IPS-20b (cell line): ENCODE measurements around the gene ABAT.

Source experiments
- H3K27ac ChIP-seq: one replicate; pipeline ENCODE4 v1.5.1; 2013; ENCODE audit warnings: low read length
- H3K27me3 ChIP-seq: 2 replicates; pipeline ENCODE4 v1.6.1; 2013; ENCODE audit warnings: mild to moderate bottlenecking, low read length, inconsistent platforms; ENCODE audit not compliant: insufficient read depth
- H3K36me3 ChIP-seq: 2 replicates; pipeline ENCODE4 v1.6.1; 2013; ENCODE audit warnings: low read depth, mild to moderate bottlenecking, inconsistent platforms, low read length, moderate library complexity; ENCODE audit not compliant: insufficient read depth
- H3K4me1 ChIP-seq: 2 replicates; pipeline ENCODE4 v1.6.1; 2013; ENCODE audit warnings: mild to moderate bottlenecking, control low read depth, inconsistent platforms, low read length, moderate library complexity; ENCODE audit not compliant: insufficient read depth
- H3K4me3 ChIP-seq: 2 replicates; pipeline ENCODE4 v1.5.1; 2013; ENCODE audit warnings: mild to moderate bottlenecking, low read length, inconsistent platforms
- H3K9ac ChIP-seq: 2 replicates; pipeline ENCODE4 v1.6.1; 2013; ENCODE audit warnings: low read depth, mild to moderate bottlenecking, inconsistent platforms, low read length, moderate library complexity
- H3K9me3 ChIP-seq: 2 replicates; pipeline ENCODE4 v1.6.1; 2013; ENCODE audit warnings: mild to moderate bottlenecking, low read depth, low read length, inconsistent platforms; ENCODE audit not compliant: insufficient read depth

The ABAT gene

GRCh38 chr16:8656376-8656775, 18.0 kb upstream of the ABAT start:
- H3K36me3 ChIP-seq, result no peaks in the 10 kb centered on the region
- H3K4me1 ChIP-seq, result no peaks in the 10 kb centered on the region
- no peaks in the 10 kb centered on the region for H3K27me3 ChIP-seq
- H3K4me3 ChIP-seq, result no peak overlapping the region
- no peak overlapping the region for H3K9ac ChIP-seq
- no peak overlapping the region for H3K27ac ChIP-seq
- H3K9me3 ChIP-seq, result no peaks in the 10 kb centered on the region

- Histone ChIP-seq H3K4me3 (no peak overlapping the region), H3K36me3 (no peaks in the 10 kb centered on the region), H3K9ac (no peak overlapping the region), H3K4me1 (no peaks in the 10 kb centered on the region; the same call in 1 of the 2 replicates), H3K27me3 (no peaks in the 10 kb centered on the region), H3K27ac (no peak overlapping the region), H3K9me3 (no peaks in the 10 kb centered on the region)
These were observed 13.5 kb upstream of the ABAT start for GRCh38 chr16:8660841-8661301.

- Histone ChIP-seq H3K9ac (no peak overlapping the region), H3K9me3 (no peaks in the 10 kb centered on the region), H3K4me3 (no peak overlapping the region), H3K36me3 (no peaks in the 10 kb centered on the region), H3K4me1 (no peaks in the 10 kb centered on the region; the same call in 1 of the 2 replicates), H3K27me3 (no peaks in the 10 kb centered on the region), H3K27ac (no peak overlapping the region)
These were observed 12.7 kb upstream of the ABAT start for GRCh38 chr16:8661703-8662102.

- no peak overlapping the region for H3K4me3 ChIP-seq
- H3K36me3 ChIP-seq, result no peaks in the 10 kb centered on the region
- no peaks in the 10 kb centered on the region for H3K27me3 ChIP-seq
- H3K9ac ChIP-seq, result no peak overlapping the region
- H3K9me3 ChIP-seq, result no peaks in the 10 kb centered on the region
- H3K4me1 ChIP-seq, result no peaks in the 10 kb centered on the region; the same call in 1 of the 2 replicates
- H3K27ac ChIP-seq, result no peak overlapping the region
These were observed 11.0 kb upstream of the ABAT start for GRCh38 chr16:8663192-8664089.

GRCh38 chr16:8665529-8665928, 8.9 kb upstream of the ABAT start:
- Histone ChIP-seq H3K27me3 (no peaks in the 10 kb centered on the region), H3K4me1 (no peaks in the 10 kb centered on the region; the same call in 1 of the 2 replicates), H3K27ac (no peak overlapping the region), H3K4me3 (no peak overlapping the region), H3K36me3 (no peaks in the 10 kb centered on the region), H3K9ac (no peak overlapping the region; the same call in 1 of the 2 replicates), H3K9me3 (no peaks in the 10 kb centered on the region)

- Histone ChIP-seq H3K9me3 (no peaks in the 10 kb centered on the region), H3K27ac (no peak overlapping the region), H3K9ac (no peak overlapping the region), H3K4me1 (no peaks in the 10 kb centered on the region; the same call in 1 of the 2 replicates), H3K36me3 (no peaks in the 10 kb centered on the region), H3K4me3 (no peak overlapping the region), H3K27me3 (no peaks in the 10 kb centered on the region)
These were observed 6.9 kb upstream of the ABAT start for GRCh38 chr16:8667492-8667891.

- no peak overlapping the region for H3K4me3 ChIP-seq
- H3K4me1 ChIP-seq, result no peaks in the 10 kb centered on the region; the same call in 1 of the 2 replicates
- H3K9ac ChIP-seq, result no peak overlapping the region
- H3K36me3 ChIP-seq, result no peaks in the 10 kb centered on the region
- H3K27ac ChIP-seq, result no peak overlapping the region
- no peaks in the 10 kb centered on the region for H3K27me3 ChIP-seq
- H3K9me3 ChIP-seq, result no peaks in the 10 kb centered on the region
These were observed 6.3 kb upstream of the ABAT start for GRCh38 chr16:8668113-8668512.

GRCh38 chr16:8669481-8669880, 4.9 kb upstream of the ABAT start:
- Histone ChIP-seq H3K4me1 (no peaks in the 10 kb centered on the region; the same call in 1 of the 2 replicates), H3K4me3 (no peak overlapping the region), H3K27me3 (peaks cover 8% of the 10 kb centered on the region), H3K9me3 (no peaks in the 10 kb centered on the region), H3K9ac (no peak overlapping the region), H3K27ac (no peak overlapping the region), H3K36me3 (no peaks in the 10 kb centered on the region)

- Histone ChIP-seq H3K36me3 (no peaks in the 10 kb centered on the region), H3K27ac (no peak overlapping the region), H3K4me1 (no peaks in the 10 kb centered on the region; the same call in 1 of the 2 replicates), H3K9me3 (no peaks in the 10 kb centered on the region), H3K9ac (no peak overlapping the region), H3K27me3 (peaks cover 13% of the 10 kb centered on the region), H3K4me3 (no peak overlapping the region)
These were observed 4.3 kb upstream of the ABAT start for GRCh38 chr16:8670014-8670560.

GRCh38 chr16:8673611-8674412, 605 bp upstream of the ABAT start:
- Histone ChIP-seq H3K4me1 (no peaks in the 10 kb centered on the region), H3K27me3 (peaks cover 36% of the 10 kb centered on the region), H3K36me3 (no peaks in the 10 kb centered on the region), H3K9me3 (no peaks in the 10 kb centered on the region), H3K27ac (no peak overlapping the region), H3K9ac (peak overlapping the region; percentile 47; the same call in 1 of the 2 replicates), H3K4me3 (peak overlapping the region; percentile 91)
